ENCODE measurements around the gene KCP.

KCP gene

DNA sequence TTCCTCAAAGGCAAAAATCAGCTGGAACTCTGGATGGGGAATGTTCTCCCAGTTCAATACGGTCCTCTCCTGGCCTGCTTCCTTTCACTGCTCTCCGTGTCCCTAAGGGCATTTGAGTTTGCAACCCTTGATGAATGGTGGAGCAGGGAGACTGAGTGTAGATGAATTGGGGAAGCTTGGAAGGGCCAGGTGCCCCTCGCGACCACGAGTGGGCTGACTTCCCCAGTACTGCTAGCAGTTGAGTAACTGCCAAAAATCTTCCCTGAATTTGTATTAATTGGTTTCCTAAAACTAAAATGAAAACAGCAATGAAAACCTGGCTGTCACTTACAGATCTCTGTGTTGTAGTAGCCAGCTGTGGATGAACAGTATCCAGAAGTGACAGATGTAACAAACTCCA is 40.8 kb upstream of the KCP start:
- H3K4me1 ChIP-seq (ENCODE audit: insufficient read depth, poor library complexity, severe bottlenecking): no peaks in the 10 kb centered on the region
- no peak overlapping the region for H3K27ac ChIP-seq (ENCODE audit: poor library complexity, severe bottlenecking)

DNA sequence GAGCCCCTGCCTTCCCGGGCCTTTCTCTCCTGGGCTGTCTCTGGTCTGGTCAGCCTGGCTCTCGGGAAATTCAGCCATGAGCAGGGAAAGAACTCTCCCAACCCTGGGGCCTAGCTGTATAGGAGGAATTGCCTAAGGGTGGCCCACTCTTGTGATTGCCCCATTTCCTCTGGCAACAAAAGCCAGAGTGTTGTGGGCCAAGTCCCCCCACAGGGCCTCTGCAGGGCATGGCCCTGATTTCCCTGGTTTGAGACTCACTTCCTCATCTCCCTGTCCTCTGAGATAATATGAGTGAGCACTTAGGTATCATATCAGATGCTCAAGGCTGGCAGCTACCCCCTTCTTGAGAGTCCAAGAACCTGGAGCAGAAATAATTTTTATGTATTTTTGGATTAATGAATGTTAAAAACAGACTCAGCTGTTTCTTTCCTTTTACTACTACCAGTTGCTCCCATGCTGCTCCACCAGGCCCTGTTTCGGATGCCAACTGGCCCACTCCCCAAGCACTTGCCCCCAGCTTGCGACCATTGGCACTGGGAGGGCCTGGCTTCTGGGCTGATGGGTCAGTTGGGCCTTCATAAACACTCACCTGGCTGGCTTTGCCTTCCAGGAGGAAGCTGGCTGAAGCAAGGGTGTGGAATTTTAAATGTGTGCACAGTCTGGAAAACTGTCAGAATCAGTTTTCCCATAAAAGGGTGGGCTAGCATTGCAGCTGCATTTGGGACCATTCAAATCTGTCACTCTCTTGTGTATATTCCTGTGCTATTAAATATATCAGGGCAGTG is 38.7 kb upstream of the KCP start:
- Histone ChIP-seq H3K4me1 (ENCODE audit: insufficient read depth, poor library complexity, severe bottlenecking) (no peaks in the 10 kb centered on the region), H3K27me3 (ENCODE audit: insufficient read depth, poor library complexity, severe bottlenecking) (no peaks in the 10 kb centered on the region), H3K9me3 (ENCODE audit: severe bottlenecking) (no peaks in the 10 kb centered on the region), H3K27ac (ENCODE audit: poor library complexity, severe bottlenecking) (no peak overlapping the region), H3K36me3 (ENCODE audit: low read depth) (peaks cover 13% of the 10 kb centered on the region), H3K4me3 (ENCODE audit: severe bottlenecking) (no peak overlapping the region)
- DNase-seq (ENCODE audit: low spot score): no peak
- TF ChIP-seq, protein P1, sequence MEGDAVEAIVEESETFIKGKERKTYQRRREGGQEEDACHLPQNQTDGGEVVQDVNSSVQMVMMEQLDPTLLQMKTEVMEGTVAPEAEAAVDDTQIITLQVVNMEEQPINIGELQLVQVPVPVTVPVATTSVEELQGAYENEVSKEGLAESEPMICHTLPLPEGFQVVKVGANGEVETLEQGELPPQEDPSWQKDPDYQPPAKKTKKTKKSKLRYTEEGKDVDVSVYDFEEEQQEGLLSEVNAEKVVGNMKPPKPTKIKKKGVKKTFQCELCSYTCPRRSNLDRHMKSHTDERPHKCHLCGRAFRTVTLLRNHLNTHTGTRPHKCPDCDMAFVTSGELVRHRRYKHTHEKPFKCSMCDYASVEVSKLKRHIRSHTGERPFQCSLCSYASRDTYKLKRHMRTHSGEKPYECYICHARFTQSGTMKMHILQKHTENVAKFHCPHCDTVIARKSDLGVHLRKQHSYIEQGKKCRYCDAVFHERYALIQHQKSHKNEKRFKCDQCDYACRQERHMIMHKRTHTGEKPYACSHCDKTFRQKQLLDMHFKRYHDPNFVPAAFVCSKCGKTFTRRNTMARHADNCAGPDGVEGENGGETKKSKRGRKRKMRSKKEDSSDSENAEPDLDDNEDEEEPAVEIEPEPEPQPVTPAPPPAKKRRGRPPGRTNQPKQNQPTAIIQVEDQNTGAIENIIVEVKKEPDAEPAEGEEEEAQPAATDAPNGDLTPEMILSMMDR (IDR thresholded peaks at IDR 0.05; ENCODE audit: poor library complexity, severe bottlenecking): no peak
- no peak for ATAC-seq (ENCODE audit: low read depth)

More for the DNA sequence above, 40.8 kb upstream of the KCP start:
- TF ChIP-seq, protein P1 (IDR thresholded peaks at IDR 0.05; ENCODE audit: poor library complexity, severe bottlenecking): no peak
- DNase-seq (ENCODE audit: low spot score) (no peak), ATAC-seq (ENCODE audit: low read depth) (no peak)
- peaks cover 31% of the 10 kb centered on the region for H3K36me3 ChIP-seq (ENCODE audit: low read depth)
- no peak overlapping the region for H3K4me3 ChIP-seq (ENCODE audit: severe bottlenecking)
- H3K9me3 ChIP-seq (ENCODE audit: severe bottlenecking): no peaks in the 10 kb centered on the region
- H3K27me3 ChIP-seq (ENCODE audit: insufficient read depth, poor library complexity, severe bottlenecking): no peaks in the 10 kb centered on the region

DNA sequence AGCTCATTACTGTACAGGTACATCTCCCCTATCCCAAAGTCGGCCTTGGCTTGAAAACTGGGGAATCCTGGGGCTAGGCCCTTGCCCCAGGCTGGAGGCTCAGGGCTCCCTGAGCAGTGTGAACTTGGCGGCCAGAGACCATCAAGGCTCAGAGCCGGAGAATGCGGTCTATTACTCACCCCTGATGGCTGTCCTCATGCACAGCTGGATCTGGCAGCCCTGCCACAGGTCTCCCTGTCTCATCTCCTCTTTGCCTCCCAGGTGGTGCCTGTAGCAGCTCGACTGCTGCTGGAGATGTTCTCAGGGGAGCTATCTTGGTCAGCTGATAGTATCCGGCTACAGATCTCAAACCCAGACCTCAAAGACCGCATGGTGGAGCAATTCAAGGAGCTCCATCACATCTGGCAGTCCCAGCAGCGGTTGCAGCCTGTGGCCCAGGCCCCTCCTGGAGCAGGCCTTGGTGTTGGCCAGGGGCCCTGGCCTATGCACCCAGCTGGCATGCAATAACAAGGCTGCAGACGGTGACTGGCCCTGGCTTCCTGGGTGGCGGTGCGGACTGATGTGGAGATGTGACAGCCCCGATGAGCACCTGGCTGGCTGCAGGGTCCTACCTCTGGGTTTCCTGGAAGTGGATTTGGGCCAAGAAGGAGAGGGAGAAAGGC is 37.9 kb upstream of the KCP start:
- DNase-seq (ENCODE audit: low spot score): no peak
- H3K27me3 ChIP-seq (ENCODE audit: insufficient read depth, poor library complexity, severe bottlenecking): no peaks in the 10 kb centered on the region

DNA sequence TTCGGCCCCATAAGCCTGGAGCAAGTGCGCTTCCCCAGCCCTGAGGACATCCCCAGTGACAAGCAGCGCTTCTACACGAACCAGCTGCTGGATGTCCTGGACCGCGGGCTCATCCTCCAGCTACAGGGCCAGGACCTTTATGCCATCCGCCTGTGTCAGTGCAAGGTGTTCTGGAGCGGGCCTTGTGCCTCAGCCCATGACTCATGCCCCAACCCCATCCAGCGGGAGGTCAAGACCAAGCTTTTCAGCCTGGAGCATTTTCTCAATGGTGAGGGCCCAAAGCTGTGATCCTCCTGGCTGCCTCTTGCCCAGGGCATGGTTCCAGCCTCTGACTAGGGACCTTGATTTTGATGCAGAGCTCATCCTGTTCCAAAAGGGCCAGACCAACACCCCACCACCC is 37.3 kb upstream of the KCP start:
- H3K27ac ChIP-seq (ENCODE audit: poor library complexity, severe bottlenecking): no peak overlapping the region
- H3K4me3 ChIP-seq (ENCODE audit: severe bottlenecking): no peak overlapping the region
- TF ChIP-seq, protein P1 (IDR thresholded peaks at IDR 0.05; ENCODE audit: poor library complexity, severe bottlenecking): no peak
- no peaks in the 10 kb centered on the region for H3K9me3 ChIP-seq (ENCODE audit: severe bottlenecking)
- ATAC-seq (ENCODE audit: low read depth) (0 out of 3 replicates have a peak, but pooled peaks have one; percentile 17), DNase-seq (ENCODE audit: low spot score) (peak; percentile 38)
- H3K27me3 ChIP-seq (ENCODE audit: insufficient read depth, poor library complexity, severe bottlenecking): no peaks in the 10 kb centered on the region
- H3K36me3 ChIP-seq (ENCODE audit: low read depth): peaks cover 6% of the 10 kb centered on the region
- no peaks in the 10 kb centered on the region for H3K4me1 ChIP-seq (ENCODE audit: insufficient read depth, poor library complexity, severe bottlenecking)

More for the DNA sequence above, 37.9 kb upstream of the KCP start:
- Histone ChIP-seq H3K4me1 (ENCODE audit: insufficient read depth, poor library complexity, severe bottlenecking) (no peaks in the 10 kb centered on the region), H3K27ac (ENCODE audit: poor library complexity, severe bottlenecking) (no peak overlapping the region), H3K4me3 (ENCODE audit: severe bottlenecking) (no peak overlapping the region), H3K9me3 (ENCODE audit: severe bottlenecking) (no peaks in the 10 kb centered on the region), H3K36me3 (ENCODE audit: low read depth) (peaks cover 8% of the 10 kb centered on the region)
- TF ChIP-seq, protein P1 (IDR thresholded peaks at IDR 0.05; ENCODE audit: poor library complexity, severe bottlenecking): no peak
- no peak for ATAC-seq (ENCODE audit: low read depth)
